Fibroblast of mammary gland (primary cell): ENCODE results near the gene UFM1.
"Not testable (repeated sequence)": the region's sequence is repeated elsewhere in the genome, so short reads cannot be mapped to it uniquely, and the experiment has no call there.

Source experiments
- DNase-seq: peaks from one replicate; pipeline ENCODE4 v3.0.0-alpha.2; 2010; ENCODE audit warnings: low read depth
- H3K4me3 ChIP-seq: 2 replicates; pipeline ENCODE4 v1.5.1; 2011; ENCODE audit warnings: low read depth, mild to moderate bottlenecking, low read length, moderate library complexity; ENCODE audit not compliant: control insufficient read depth
- TF ChIP-seq, protein P1 (sequence below): conservative IDR thresholded peaks from 2 replicates; pipeline ENCODE4 v1.5.1; 2011; ENCODE audit warnings: low read depth, low read length, inconsistent platforms; ENCODE audit not compliant: control insufficient read depth, insufficient read depth

The UFM1 gene

DNA sequence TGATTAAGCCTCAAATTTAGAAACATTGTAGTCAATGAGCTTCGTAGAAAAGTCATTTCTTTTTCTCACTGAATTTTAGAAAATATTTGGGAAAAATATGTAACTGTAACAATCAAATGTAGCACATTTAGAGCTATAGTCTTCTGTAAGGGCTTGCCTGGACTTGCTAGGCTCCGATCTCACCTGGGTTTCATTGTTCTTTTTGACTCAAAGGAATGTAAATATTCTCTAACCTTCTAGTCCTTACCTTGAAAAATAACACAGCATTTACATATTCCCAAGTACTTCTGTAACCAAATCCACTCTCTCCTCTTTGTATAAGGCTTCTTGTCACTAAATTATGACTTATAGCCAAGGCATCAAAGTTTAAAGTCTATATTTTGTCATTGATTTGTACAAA is 2.9 kb upstream of the UFM1 start:
- DNase-seq = no peak
- H3K4me3 ChIP-seq = no peak overlapping the region
- TF ChIP-seq, protein P1, sequence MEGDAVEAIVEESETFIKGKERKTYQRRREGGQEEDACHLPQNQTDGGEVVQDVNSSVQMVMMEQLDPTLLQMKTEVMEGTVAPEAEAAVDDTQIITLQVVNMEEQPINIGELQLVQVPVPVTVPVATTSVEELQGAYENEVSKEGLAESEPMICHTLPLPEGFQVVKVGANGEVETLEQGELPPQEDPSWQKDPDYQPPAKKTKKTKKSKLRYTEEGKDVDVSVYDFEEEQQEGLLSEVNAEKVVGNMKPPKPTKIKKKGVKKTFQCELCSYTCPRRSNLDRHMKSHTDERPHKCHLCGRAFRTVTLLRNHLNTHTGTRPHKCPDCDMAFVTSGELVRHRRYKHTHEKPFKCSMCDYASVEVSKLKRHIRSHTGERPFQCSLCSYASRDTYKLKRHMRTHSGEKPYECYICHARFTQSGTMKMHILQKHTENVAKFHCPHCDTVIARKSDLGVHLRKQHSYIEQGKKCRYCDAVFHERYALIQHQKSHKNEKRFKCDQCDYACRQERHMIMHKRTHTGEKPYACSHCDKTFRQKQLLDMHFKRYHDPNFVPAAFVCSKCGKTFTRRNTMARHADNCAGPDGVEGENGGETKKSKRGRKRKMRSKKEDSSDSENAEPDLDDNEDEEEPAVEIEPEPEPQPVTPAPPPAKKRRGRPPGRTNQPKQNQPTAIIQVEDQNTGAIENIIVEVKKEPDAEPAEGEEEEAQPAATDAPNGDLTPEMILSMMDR = no peak

DNA sequence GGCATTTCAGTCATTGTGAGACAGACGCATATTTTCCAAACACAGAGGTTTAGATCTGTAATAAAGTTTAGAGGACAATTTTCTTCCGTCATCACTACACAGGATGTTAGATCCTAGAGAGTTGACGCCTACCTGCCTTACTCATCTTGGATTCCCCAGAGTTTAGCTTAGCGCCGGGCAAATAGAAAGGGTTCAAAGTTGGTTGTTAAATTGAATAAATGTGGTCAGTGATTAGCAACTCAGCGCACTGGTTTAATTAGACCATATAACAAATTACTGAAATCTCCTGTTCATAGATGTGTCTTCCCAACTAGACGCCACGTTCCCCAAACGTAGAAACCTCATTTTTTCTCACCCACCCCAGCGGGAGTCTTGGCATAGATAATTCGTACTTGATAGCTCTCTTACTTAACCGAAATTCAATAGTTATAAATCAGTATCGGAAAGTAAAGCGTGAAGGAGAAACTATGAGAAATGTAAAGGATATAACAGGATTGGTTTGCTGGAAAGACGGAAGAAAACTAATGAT is 726 bp upstream of the UFM1 start:
- DNase-seq = peak; percentile 64
- H3K4me3 ChIP-seq = peak overlapping the region; percentile 91

DNA sequence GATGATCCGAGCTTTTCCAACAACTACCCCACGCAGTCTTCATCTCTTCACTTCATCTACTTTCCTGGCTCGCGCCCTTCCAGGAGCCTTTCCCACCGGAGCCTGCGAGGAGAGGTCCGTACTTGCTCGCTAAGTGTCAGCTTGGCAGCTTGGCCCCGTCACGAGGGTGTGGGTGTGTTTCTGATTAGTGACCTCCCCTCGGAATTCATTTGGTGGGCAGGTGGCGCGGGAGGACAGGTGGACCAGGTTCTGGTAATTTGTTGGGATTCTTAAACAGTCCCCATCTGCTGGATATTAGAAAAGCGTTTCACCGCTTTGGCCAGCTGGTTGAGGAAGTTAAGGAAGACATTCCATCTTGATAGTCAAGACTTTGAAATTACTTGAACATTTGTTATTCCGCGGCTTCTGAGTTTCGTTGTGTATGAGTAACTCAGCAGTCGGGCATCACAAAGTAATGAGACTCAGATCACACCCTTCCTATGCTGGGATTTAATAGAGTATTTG is 515 bp downstream of the UFM1 start:
- peak; percentile 53 for DNase-seq
- peak overlapping the region; percentile 91 for H3K4me3 ChIP-seq
- TF ChIP-seq, protein P1 = no peak

More for the DNA sequence above, 726 bp upstream of the UFM1 start:
- TF ChIP-seq, protein P1 = no peak

DNA sequence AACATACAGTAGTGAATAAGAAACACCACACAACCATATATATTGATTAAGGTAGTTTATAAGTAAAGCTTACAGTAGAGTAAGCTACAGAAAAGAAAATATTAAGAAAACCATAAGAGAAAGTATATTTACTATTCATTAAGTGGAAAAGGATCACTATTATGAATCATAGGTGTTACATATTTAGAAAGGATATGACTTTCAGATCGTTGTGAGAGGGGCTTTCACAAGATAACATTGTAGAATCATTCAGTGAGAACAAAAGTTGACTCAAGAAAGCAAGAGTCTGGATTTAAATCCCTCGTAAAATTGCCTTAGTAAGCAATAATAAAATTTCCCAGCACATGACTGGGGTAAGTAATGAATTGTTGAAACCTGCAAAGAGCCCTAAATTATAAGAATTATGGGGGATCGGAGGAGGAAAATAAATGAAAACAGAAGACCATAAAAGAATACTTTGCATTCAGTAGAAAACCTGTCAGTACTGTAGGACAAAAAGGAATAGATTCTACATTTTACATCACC is 6.0 kb downstream of the UFM1 start:
- no peak overlapping the region for H3K4me3 ChIP-seq
- TF ChIP-seq, protein P1 = no peak
- no peak for DNase-seq

DNA sequence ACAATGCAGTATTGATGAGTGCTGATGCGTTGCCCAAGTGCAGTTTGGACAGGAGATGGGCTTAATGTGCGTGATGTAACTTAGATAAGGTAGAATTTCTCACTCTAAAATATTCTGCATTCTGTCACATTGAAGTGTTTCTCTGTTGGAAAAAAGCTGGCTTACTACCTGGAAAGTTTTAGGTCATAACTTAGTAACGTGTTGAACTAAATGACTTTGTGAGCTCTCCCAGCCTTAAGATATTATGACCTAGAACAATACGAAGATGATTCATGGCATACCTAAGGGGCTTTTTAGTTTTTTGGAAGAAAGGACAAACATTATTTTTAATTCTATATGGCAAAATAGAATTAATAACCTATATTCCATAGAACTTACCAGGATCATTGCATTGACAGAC is 9.0 kb downstream of the UFM1 start:
- DNase-seq = no peak
- no peak overlapping the region for H3K4me3 ChIP-seq
- TF ChIP-seq, protein P1 = no peak

DNA sequence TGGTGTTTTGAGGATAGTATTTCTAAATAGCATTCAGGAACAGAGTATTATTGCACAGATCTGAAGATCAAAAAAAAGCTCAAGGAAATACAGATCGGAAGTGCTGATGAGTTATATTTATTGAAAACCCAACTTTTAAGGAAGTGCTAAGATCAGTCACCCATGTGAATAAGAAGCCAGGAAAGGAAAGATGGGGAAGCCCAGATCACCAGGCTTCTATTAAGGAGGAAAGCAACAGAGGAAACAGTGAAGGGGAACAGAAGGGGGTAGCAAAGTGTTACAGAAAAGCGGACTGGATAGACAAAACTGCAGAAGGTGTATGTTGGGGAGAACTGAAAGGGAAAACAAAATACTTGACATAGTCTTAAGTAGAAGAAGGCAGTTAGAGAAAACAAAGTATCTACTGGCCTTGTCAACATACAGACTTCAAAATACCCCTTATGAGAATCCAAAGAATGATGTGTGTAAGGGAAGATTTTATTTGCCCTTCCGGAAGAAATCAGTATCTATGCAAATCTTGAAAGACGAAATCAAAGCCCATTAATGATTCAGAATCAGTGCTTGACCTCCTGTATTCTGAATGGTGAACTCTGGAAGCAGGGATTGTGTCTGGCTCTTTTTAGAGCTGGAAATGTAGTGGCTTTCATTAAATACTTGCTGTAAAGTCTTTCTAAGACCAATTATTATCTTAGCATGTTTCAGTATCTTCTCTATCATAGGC is 12.1 kb downstream of the UFM1 start:
- TF ChIP-seq, protein P1 = no peak
- DNase-seq = no peak
- H3K4me3 ChIP-seq = no peak overlapping the region

DNA sequence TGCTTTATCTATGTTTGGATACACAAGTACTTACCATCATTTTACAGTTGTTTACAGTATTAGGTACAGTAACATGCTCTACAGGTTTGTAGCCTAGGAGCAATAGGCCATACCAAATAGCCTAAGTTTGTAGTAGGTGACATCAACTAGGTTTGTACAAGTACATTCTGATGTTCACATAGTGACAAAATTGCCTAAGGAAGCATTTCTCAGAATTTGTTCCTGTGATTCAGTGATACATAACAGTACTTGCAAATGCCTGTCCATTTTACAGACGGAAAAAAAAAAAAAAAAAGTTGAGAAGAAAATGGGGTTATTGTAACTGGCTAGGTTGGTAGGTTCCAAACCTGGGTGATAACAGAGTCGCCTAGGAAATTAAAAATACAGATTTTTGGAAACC is 13.6 kb downstream of the UFM1 start:
- DNase-seq = no peak
- TF ChIP-seq, protein P1 = no peak
- no peak overlapping the region for H3K4me3 ChIP-seq

DNA sequence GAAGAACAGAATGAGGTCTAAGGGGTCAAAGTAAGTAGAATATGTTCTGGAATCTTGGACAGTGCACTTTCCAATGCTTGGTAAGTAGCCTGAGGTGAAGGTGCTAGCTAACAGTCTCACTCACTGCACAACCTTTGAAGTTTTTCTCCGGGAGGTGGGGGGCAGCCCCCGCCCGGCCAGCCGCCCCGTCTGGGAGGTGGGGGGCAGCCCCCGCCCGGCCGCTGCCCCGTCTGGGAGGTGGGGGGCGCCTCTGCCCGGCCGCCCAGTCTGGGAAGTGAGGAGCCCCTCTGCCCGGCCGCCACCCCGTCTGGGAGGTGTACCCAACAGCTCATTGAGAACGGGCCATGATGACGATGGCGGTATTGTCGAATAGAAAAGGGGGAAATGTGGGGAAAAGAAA is 14.1 kb downstream of the UFM1 start:
- not testable (repeated sequence) for DNase-seq, H3K4me3 ChIP-seq
